ENCODE data around the gene RAVER1. TPM values are rescaled to one million over a fixed set of nuclear protein-coding genes. Genes with fewer than 3 reads are reported as not detected.
"Not testable (repeated sequence)": the region's sequence is repeated elsewhere in the genome, so short reads cannot be mapped to it uniquely, and the experiment has no call there.

RAVER1 gene
- total RNA-seq, 4 donors from 2014 or later: 22.2 to 34.2 (median 24.3) TPM

- Histone ChIP-seq H3K4me3 (no peak overlapping the region), H3K27ac (no peak overlapping the region), H3K27me3 (no peaks in the 10 kb centered on the region), H3K9me3 (no peaks in the 10 kb centered on the region), H3K4me1 (peaks cover 0 to 23% (median 13%) of the 10 kb centered on the region in 4 donors), H3K36me3 (peaks cover 0 to 47% (median 4%) of the 10 kb centered on the region in 3 donors)
- no peak for DNase-seq (ENCODE audit: low spot score in 2 of 2)
- WGBS, 2 donors: 88 to 94% methylated on average over 3 to 8 of the region's 8 CpGs
- TF ChIP-seq CTCF (IDR thresholded peaks at IDR 0.05): no peak
- no peak for TF ChIP-seq POLR2A (IDR thresholded peaks at IDR 0.05)
- no peak for TF ChIP-seq EP300 (IDR thresholded peaks at IDR 0.05)
These were observed 44.8 kb upstream of the RAVER1 start for GRCh38 chr19:10378124-10378523.

GRCh38 chr19:10377140-10377640 lies 43.9 kb upstream of the RAVER1 start:
- 91 to 99% methylated on average over 2 of the region's 2 CpGs for WGBS, 2 donors
- H3K27me3 ChIP-seq; H3K9me3 ChIP-seq; H3K4me3 ChIP-seq; DNase-seq (ENCODE audit: low spot score in 2 of 2); H3K27ac ChIP-seq: not testable (repeated sequence)
- Histone ChIP-seq H3K36me3 (peaks cover 0 to 55% (median 5%) of the 10 kb centered on the region in 3 donors), H3K4me1 (peaks cover 0 to 23% (median 13%) of the 10 kb centered on the region in 4 donors)

GRCh38 chr19:10374931-10375330 lies 41.6 kb upstream of the RAVER1 start:
- TF ChIP-seq EP300 (IDR thresholded peaks at IDR 0.05) (no peak), CTCF (IDR thresholded peaks at IDR 0.05) (no peak), POLR2A (IDR thresholded peaks at IDR 0.05) (no peak)
- Histone ChIP-seq H3K4me3 (no peak overlapping the region), H3K9me3 (no peaks in the 10 kb centered on the region), H3K36me3 (peaks cover 0 to 75% (median 15%) of the 10 kb centered on the region in 3 donors), H3K27me3 (no peaks in the 10 kb centered on the region), H3K4me1 (peaks cover 0 to 17% (median 8%) of the 10 kb centered on the region in 4 donors), H3K27ac (no peak overlapping the region)
- DNase-seq (ENCODE audit: low spot score in 2 of 2): no peak
- 83 to 89% methylated on average over 5 of the region's 5 CpGs for WGBS, 2 donors

GRCh38 chr19:10372690-10373089 lies 39.4 kb upstream of the RAVER1 start:
- 81 to 94% methylated on average over 3 of the region's 3 CpGs for WGBS, 2 donors
- H3K36me3 ChIP-seq: peaks cover 0 to 88% (median 15%) of the 10 kb centered on the region in 3 donors

GRCh38 chr19:10368101-10368803 lies 34.9 kb upstream of the RAVER1 start:
- H3K36me3 ChIP-seq: peaks cover 0 to 97% (median 41%) of the 10 kb centered on the region in 3 donors
- 94 to 95% methylated on average over 15 of the region's 15 CpGs for WGBS, 2 donors
- DNase-seq (ENCODE audit: low spot score in 2 of 2): no peak

More at GRCh38 chr19:10372690-10373089, 39.4 kb upstream of the RAVER1 start:
- DNase-seq (ENCODE audit: low spot score in 2 of 2): no peak
- H3K27ac ChIP-seq: no peak overlapping the region
- H3K27me3 ChIP-seq: no peaks in the 10 kb centered on the region
- no peaks in the 10 kb centered on the region for H3K4me1 ChIP-seq
- H3K4me3 ChIP-seq: no peak overlapping the region
- TF ChIP-seq CTCF (IDR thresholded peaks at IDR 0.05): no peak
- peaks cover 0 to 5% (median 0%) of the 10 kb centered on the region in 4 donors for H3K9me3 ChIP-seq

GRCh38 chr19:10366950-10367512 lies 33.7 kb upstream of the RAVER1 start:
- DNase-seq (ENCODE audit: low spot score in 2 of 2); H3K9me3 ChIP-seq; H3K4me1 ChIP-seq; H3K27me3 ChIP-seq; H3K4me3 ChIP-seq; H3K27ac ChIP-seq: not testable (repeated sequence)
- WGBS, 2 donors: 94 to 98% methylated on average over 4 of the region's 4 CpGs
- H3K36me3 ChIP-seq: peaks cover 0 to 100% (median 38%) of the 10 kb centered on the region in 3 donors

More at GRCh38 chr19:10368101-10368803, 34.9 kb upstream of the RAVER1 start:
- Histone ChIP-seq H3K4me3 (no peak overlapping the region), H3K4me1 (no peaks in the 10 kb centered on the region), H3K27ac (no peak overlapping the region), H3K27me3 (no peaks in the 10 kb centered on the region), H3K9me3 (peaks cover 0 to 5% (median 0%) of the 10 kb centered on the region in 4 donors)
- TF ChIP-seq EP300 (IDR thresholded peaks at IDR 0.05): no peak
- no peak for TF ChIP-seq POLR2A (IDR thresholded peaks at IDR 0.05)
- no peak for TF ChIP-seq CTCF (IDR thresholded peaks at IDR 0.05)

Measured in tibial nerve (tissue), 4 donors.